IPS-NIHi7 (cell line): Measurements from ENCODE around the gene LBX2.

Experiments used
- DNase-seq: peaks from one replicate; pipeline ENCODE4 v3.0.0; 2012; ENCODE audit warnings: mixed read lengths; ENCODE audit errors: extremely low spot score

The LBX2 gene

GRCh38 chr2:74525717-74526648 lies 26.6 kb upstream of the LBX2 start, which contains the start of gene DQX1:
Gene DQX1, minus strand, starts transcription at chr2:74526231. Its CDS starts 502 bp downstream, at chr2:74525729.
- peak; percentile 53 for DNase-seq

- DNase-seq = no peak
Observed at GRCh38 chr2:74524955-74525716, 25.7 kb upstream of the LBX2 start.

GRCh38 chr2:74524005-74524404 lies 24.6 kb upstream of the LBX2 start:
- DNase-seq = no peak

- DNase-seq = no peak
Observed at GRCh38 chr2:74522516-74522915, 23.1 kb upstream of the LBX2 start.

GRCh38 chr2:74516650-74517049 lies 17.2 kb upstream of the LBX2 start:
- no peak for DNase-seq

- peak; percentile 94 for DNase-seq
Observed at GRCh38 chr2:74515981-74516633, 16.7 kb upstream of the LBX2 start.

- DNase-seq = peak; percentile 35
Observed at GRCh38 chr2:74515271-74515980, 16.0 kb upstream of the LBX2 start.

- no peak for DNase-seq
Observed at GRCh38 chr2:74514368-74515270, 15.2 kb upstream of the LBX2 start, which contains the start of gene TLX2. Gene TLX2, plus strand, starts transcription at chr2:74514450. Its CDS starts 357 bp downstream, at chr2:74514807.

GRCh38 chr2:74513605-74514367 lies 14.4 kb upstream of the LBX2 start:
- DNase-seq = peak; percentile 32

GRCh38 chr2:74512744-74513604 lies 13.6 kb upstream of the LBX2 start:
- DNase-seq = no peak

GRCh38 chr2:74511104-74511989 lies 11.9 kb upstream of the LBX2 start:
- DNase-seq = no peak

- no peak for DNase-seq
Observed at GRCh38 chr2:74510272-74510671, 10.9 kb upstream of the LBX2 start.

- DNase-seq = peak; percentile 35
Observed at GRCh38 chr2:74507926-74508520, 8.6 kb upstream of the LBX2 start.

GRCh38 chr2:74507145-74507925 lies 7.9 kb upstream of the LBX2 start, which contains the start of gene PCGF1:
Gene PCGF1, minus strand, starts transcription at chr2:74507695. Its CDS starts 27 bp downstream, at chr2:74507668.
- DNase-seq = peak; percentile 96

- no peak for DNase-seq
Observed at GRCh38 chr2:74505448-74506246, 6.2 kb upstream of the LBX2 start.
